Stimulated activated CD4-positive, alpha-beta T cell treated with anti-CD3 and anti-CD28 coated beads, TNF-alpha, amount 100 ng/mL, for 1 hour (primary cell): ENCODE measurements around the gene NRIP3.

Experiments used
- DNase-seq, 3 donors: peaks; one replicate each; pipeline ENCODE4 v3.0.0-alpha.2; 2020; ENCODE audit warnings: low read depth in 3 of 3, low spot score in 1 of 3

NRIP3 gene

DNA sequence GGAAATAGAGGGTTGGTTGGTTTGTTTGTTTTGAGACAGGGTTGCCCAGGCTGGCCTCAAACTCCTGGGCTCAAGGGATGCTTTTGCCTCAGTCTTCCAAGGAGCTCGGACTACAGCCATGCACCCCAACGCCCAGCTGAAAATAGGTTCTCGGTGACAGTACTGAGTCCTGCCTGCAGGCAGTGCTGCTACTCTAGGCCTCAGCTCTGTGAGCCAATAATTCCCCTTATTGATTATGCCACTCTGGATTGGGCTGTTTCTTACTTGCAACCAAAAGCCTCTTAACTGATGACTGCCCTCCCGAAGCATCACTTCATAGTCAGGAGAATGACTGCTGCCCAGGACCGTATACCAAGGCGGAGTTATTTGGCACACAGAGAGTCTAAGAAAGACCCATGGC is 69.9 kb downstream of the NRIP3 start:
- DNase-seq: no peak

GRCh38 chr11:8932564-8933180 is 71.1 kb downstream of the NRIP3 start, which contains the start of gene C11orf16:
Gene C11orf16, minus strand, starts transcription at chr11:8932947. Its CDS starts 639 bp downstream, at chr11:8932308.
- DNase-seq: no peak
